Smooth muscle cell (in vitro differentiated cells): ENCODE measurements around the gene ADGRG3. TPM values are rescaled to one million over a fixed set of nuclear protein-coding genes. Genes with fewer than 3 reads are reported as not detected.

Source experiments
- DNase-seq: peaks from one replicate; lab custom pipeline; 2025; ENCODE audit not compliant: unreplicated experiment; lab: John Stamatoyannopoulos, UW
- H2AFZ ChIP-seq: fragments of 200-600 bp; sonication (generic); 2 replicates; pipeline ENCODE4 v1.6.0; 2016; ENCODE audit warnings: antibody characterized with exemption, low read depth, mild to moderate bottlenecking
- H3F3A ChIP-seq: fragments of 200-600 bp; sonication (generic); 2 replicates; pipeline ENCODE4 v1.6.0; 2017; ENCODE audit warnings: antibody characterized with exemption, low read depth
- H3K27ac ChIP-seq: fragments of 200-600 bp; sonication (generic); 2 replicates; pipeline ENCODE4 v1.5.1; 2016; ENCODE audit warnings: low read depth, mild to moderate bottlenecking
- H3K27me3 ChIP-seq: fragments of 200-600 bp; sonication (generic); 2 replicates; pipeline ENCODE4 v1.6.1; 2016; ENCODE audit warnings: low read depth, mild to moderate bottlenecking
- H3K36me3 ChIP-seq: fragments of 200-600 bp; sonication (generic); 2 replicates; pipeline ENCODE4 v1.5.1; 2016; ENCODE audit warnings: low read depth
- H3K4me1 ChIP-seq: fragments of 200-600 bp; sonication (generic); 2 replicates; pipeline ENCODE4 v1.5.1; 2016; ENCODE audit warnings: low read depth
- H3K4me2 ChIP-seq: fragments of 200-600 bp; sonication (generic); 2 replicates; pipeline ENCODE4 v1.6.0; 2016; ENCODE audit warnings: mild to moderate bottlenecking
- H3K4me3 ChIP-seq: fragments of 200-600 bp; sonication (generic); 2 replicates; pipeline ENCODE4 v1.5.1; 2016; ENCODE audit warnings: mild to moderate bottlenecking
- H3K79me2 ChIP-seq: fragments of 200-600 bp; sonication (generic); 2 replicates; pipeline ENCODE4 v1.6.0; 2016; ENCODE audit warnings: low read depth, mild to moderate bottlenecking
- H3K9ac ChIP-seq: fragments of 200-600 bp; sonication (generic); 2 replicates; pipeline ENCODE4 v1.6.0; 2016; ENCODE audit warnings: low read depth
- H3K9me3 ChIP-seq: fragments of 200-600 bp; sonication (generic); replicated peaks from 2 replicates; pipeline ENCODE4 v1.5.1; 2016; ENCODE audit warnings: low read depth
- H4K20me1 ChIP-seq: fragments of 200-600 bp; sonication (generic); 2 replicates; pipeline ENCODE4 v1.6.0; 2016; ENCODE audit warnings: low read depth
- WGBS: methylation state at CpG from one replicate; pipeline ENCODE4 v1.1.7; 2016; ENCODE audit warnings: low lambda C conversion rate; 5-methylcytosine and 5-hydroxymethylcytosine counted together
- polyA plus RNA-seq: library from polyadenylated mRNA; unstranded; fragments of >200 nt; fragmentation: Nextera tagmentation; extraction: Ambion mirVana; gene quantifications from 2 replicates; pipeline ENCODE4 v1.2.1, GENCODE V29; 2016
- total RNA-seq: library from RNA; depleted of rRNA; stranded (reverse); fragments of >200 nt; gene quantifications from 2 replicates; pipeline ENCODE4 v1.2.3, GENCODE V29; 2014
- TF ChIP-seq, protein P1 (sequence below): fragments of 200-600 bp; sonication (generic); IDR thresholded peaks from 2 replicates; pipeline ENCODE4 v1.5.1; 2017; ENCODE audit warnings: borderline replicate concordance, mild to moderate bottlenecking, antibody characterized with exemption; ENCODE audit not compliant: insufficient read depth, poor library complexity, severe bottlenecking

ADGRG3 gene
- total and polyA plus RNA-seq, 2 experiments from 2014 or later: 0.13 TPM; not detected in 1

DNA sequence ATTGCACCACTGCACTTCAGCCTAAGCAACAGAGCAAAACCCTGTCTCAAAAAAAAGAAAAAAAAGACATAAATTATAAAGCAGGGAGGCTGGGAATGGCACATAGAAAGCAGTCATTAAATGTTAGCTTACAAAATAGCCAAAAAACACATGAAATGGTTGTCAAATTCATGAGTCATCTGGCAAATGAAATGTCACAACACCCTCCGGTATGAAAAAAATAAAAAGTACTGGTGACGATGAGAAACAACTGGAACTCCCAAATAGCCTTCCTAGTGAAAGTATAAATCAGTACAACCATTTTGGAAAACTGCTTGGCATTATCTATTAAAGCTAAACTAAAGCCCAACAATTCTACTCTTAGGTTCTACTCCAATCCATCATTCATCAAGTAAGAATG is 63.9 kb downstream of the ADGRG3 start:
- WGBS: 91% methylated on average over 2 of the region's 2 CpGs
- no peak overlapping the region for H3K27ac ChIP-seq

GRCh38 chr16:57732714-57733113 is 64.6 kb downstream of the ADGRG3 start:
- H3K27me3 ChIP-seq: no peaks in the 10 kb centered on the region
- H3F3A ChIP-seq: peaks cover 8% of the 10 kb centered on the region
- no peaks in the 10 kb centered on the region for H3K79me2 ChIP-seq
- H3K9me3 ChIP-seq: no peaks in the 10 kb centered on the region
- no peak for DNase-seq
- H3K27ac ChIP-seq: no peak overlapping the region
- H2AFZ ChIP-seq: no peak overlapping the region
- no peak overlapping the region for H3K9ac ChIP-seq
- WGBS: 89% methylated on average over 2 of the region's 2 CpGs
- H4K20me1 ChIP-seq: no peaks in the 10 kb centered on the region
- no peaks in the 10 kb centered on the region for H3K36me3 ChIP-seq
- H3K4me1 ChIP-seq: peaks cover 8% of the 10 kb centered on the region
- TF ChIP-seq, protein P1, sequence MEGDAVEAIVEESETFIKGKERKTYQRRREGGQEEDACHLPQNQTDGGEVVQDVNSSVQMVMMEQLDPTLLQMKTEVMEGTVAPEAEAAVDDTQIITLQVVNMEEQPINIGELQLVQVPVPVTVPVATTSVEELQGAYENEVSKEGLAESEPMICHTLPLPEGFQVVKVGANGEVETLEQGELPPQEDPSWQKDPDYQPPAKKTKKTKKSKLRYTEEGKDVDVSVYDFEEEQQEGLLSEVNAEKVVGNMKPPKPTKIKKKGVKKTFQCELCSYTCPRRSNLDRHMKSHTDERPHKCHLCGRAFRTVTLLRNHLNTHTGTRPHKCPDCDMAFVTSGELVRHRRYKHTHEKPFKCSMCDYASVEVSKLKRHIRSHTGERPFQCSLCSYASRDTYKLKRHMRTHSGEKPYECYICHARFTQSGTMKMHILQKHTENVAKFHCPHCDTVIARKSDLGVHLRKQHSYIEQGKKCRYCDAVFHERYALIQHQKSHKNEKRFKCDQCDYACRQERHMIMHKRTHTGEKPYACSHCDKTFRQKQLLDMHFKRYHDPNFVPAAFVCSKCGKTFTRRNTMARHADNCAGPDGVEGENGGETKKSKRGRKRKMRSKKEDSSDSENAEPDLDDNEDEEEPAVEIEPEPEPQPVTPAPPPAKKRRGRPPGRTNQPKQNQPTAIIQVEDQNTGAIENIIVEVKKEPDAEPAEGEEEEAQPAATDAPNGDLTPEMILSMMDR: no peak
- no peak overlapping the region for H3K4me3 ChIP-seq
- H3K4me2 ChIP-seq: no peak overlapping the region

More for the DNA sequence above, 63.9 kb downstream of the ADGRG3 start:
- no peaks in the 10 kb centered on the region for H4K20me1 ChIP-seq
- H3K79me2 ChIP-seq: no peaks in the 10 kb centered on the region
- no peak overlapping the region for H2AFZ ChIP-seq
- H3K27me3 ChIP-seq: no peaks in the 10 kb centered on the region
- H3F3A ChIP-seq: peaks cover 8% of the 10 kb centered on the region
- H3K4me2 ChIP-seq: no peak overlapping the region
- H3K9me3 ChIP-seq: no peaks in the 10 kb centered on the region
- H3K4me3 ChIP-seq: no peak overlapping the region
- H3K9ac ChIP-seq: no peak overlapping the region
- TF ChIP-seq, protein P1: no peak
- H3K36me3 ChIP-seq: no peaks in the 10 kb centered on the region
- H3K4me1 ChIP-seq: peaks cover 8% of the 10 kb centered on the region
- DNase-seq: no peak

DNA sequence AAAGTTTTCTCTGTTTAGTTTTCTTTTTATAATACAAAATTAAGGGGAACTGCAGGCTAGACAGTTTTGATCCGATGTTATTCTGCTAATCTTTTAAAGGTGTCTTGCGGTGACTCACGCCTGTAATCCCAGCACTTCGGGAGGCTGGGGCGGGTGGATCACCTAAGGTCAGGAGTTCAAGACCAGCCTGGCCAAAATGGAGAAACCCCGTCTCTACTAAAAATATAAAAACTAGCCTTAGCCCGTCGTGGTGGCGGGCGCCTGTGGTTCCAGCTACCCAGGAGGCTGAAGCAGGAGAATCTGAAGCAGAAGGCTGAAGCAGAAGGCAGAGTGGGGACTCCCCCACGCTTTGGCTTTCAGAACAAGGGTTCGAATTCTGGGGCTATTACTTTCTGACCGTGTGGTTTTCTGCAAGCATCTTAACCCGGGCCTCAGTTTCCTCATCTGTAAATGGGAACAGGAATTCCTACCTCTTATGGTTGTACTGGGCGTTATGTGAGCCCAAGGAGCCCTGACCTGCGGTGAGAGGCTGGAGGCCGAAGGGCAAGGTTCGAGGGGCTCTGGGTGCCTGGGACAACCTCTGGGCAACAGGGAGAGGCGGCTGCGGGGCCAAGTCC is 66.3 kb downstream of the ADGRG3 start:
- H3K27me3 ChIP-seq: no peaks in the 10 kb centered on the region
- DNase-seq: no peak
- H3K27ac ChIP-seq: peak overlapping the region; percentile 82
- peak overlapping the region; percentile 61 for H3K4me3 ChIP-seq
- H3K79me2 ChIP-seq: no peaks in the 10 kb centered on the region
- peak overlapping the region; percentile 87 for H2AFZ ChIP-seq
- peaks cover 8% of the 10 kb centered on the region for H3F3A ChIP-seq
- H3K9ac ChIP-seq: peak overlapping the region; percentile 81
- TF ChIP-seq, protein P1: no peak
- no peaks in the 10 kb centered on the region for H3K9me3 ChIP-seq
- no peaks in the 10 kb centered on the region for H3K36me3 ChIP-seq
- peaks cover 8% of the 10 kb centered on the region for H3K4me1 ChIP-seq
- WGBS: 65% methylated on average over 20 of the region's 20 CpGs
- H4K20me1 ChIP-seq: no peaks in the 10 kb centered on the region
- peak overlapping the region; percentile 84 for H3K4me2 ChIP-seq
